Dedifferentiated amniotic fluid mesenchymal stem cell (primary cell): ENCODE results near the gene BBS2.

Experiments used
- DNase-seq: peaks from one replicate; pipeline ENCODE4 v3.0.0-alpha.2; 2016; ENCODE audit errors: extremely low spot score

Gene BBS2, protein sequence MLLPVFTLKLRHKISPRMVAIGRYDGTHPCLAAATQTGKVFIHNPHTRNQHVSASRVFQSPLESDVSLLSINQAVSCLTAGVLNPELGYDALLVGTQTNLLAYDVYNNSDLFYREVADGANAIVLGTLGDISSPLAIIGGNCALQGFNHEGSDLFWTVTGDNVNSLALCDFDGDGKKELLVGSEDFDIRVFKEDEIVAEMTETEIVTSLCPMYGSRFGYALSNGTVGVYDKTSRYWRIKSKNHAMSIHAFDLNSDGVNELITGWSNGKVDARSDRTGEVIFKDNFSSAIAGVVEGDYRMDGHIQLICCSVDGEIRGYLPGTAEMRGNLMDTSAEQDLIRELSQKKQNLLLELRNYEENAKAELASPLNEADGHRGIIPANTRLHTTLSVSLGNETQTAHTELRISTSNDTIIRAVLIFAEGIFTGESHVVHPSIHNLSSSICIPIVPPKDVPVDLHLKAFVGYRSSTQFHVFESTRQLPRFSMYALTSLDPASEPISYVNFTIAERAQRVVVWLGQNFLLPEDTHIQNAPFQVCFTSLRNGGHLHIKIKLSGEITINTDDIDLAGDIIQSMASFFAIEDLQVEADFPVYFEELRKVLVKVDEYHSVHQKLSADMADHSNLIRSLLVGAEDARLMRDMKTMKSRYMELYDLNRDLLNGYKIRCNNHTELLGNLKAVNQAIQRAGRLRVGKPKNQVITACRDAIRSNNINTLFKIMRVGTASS

DNA sequence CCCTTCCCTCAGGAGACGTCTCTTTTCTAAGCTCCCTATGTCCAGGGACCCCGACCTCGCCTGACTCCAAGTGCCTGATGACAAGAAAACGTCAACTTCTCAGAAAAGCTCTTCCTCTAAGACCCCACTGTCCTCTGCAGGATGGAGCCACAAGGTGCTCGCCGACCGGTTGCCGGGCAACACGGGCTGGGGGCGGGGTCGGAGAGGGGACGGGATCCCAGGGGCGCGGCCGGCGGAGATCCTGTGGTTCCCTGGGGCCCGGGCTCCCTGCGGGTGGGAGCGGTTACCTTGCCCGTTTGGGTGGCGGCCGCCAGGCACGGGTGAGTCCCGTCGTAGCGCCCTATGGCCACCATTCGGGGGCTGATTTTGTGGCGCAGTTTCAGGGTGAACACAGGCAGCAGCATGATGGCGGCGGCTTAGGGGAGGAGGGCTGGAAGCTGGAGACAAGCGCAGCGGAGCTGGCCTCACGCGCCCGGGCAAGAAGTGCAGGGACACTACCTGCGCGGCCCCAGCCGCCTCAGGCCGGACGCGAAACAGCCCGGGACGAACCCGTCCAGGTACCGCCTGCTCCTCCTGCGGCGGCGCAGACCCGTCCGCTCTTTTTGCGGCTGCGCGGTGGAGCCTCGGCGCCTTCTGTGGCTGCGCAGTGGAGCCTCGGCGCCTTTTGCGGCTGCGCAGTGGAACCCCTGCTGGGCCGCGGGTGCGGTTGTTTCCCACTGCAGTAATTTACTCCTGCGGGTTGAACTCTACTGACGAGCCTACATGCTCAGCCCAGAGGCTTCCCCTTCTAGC, at the start of gene BBS2:
Gene BBS2, minus strand, starts transcription at position 566 of the 792 bp plus-strand sequence. Its CDS starts 162 bp downstream, at position 404.
- peak; percentile 74 for DNase-seq

DNA sequence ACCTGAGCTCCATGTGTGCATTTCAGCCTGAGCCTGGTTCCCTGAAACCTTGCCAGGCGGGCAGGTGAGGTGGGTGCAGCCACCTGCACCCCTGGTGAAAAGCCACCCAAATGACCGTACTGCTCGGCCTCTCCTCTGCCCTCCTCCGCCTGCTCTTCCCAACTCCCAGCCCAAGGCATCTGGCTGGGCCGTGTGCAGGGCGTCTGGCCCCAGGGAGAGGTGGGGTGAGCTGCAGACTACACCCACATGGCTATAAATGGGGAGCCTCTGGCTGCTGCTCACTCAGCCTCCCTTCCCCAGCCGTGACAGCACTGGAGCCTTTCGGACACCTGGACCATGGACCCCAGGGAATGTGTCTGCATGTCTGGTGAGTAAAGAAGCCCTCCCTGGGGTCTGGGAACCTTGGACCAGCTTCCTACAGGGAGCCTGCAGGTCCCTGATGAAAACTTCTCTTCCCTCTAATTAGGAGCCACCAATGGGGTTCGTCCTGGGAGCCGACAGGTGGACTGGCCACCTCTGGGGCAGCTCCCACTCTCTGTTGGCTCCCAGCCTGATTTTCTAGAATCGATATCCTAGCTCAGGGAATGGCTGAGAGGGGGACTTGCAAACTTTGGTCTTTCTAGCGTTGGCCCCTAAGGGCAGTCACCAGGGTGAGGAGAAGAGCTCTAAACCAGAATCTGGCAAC, 45.1 kb upstream of the BBS2 start, which contains the start of gene MT4:
Gene MT4, plus strand, starts transcription at position 281 of the 685 bp plus-strand sequence. Its CDS starts 56 bp downstream, at position 337.
- DNase-seq: no peak

DNA sequence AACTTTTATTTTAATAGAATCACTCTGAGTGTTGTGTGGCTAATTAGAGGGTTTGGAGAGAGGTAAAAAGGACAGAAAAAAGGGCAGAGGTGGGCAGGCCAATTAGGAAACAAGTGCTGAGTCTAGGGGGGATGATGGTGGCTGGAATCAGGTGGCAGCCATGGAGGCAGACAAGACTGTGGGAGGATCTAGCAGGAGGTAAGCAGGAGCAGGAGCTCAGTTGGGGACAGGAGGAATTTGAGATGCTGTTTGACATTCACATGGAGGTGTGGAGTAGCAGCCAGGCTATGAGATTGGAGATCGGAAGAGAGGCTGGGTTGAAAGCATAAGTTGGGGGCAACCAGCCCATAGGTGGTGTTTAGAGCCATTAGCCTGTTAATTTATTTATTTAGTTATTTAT, 41.3 kb upstream of the BBS2 start:
- DNase-seq: no peak

DNA sequence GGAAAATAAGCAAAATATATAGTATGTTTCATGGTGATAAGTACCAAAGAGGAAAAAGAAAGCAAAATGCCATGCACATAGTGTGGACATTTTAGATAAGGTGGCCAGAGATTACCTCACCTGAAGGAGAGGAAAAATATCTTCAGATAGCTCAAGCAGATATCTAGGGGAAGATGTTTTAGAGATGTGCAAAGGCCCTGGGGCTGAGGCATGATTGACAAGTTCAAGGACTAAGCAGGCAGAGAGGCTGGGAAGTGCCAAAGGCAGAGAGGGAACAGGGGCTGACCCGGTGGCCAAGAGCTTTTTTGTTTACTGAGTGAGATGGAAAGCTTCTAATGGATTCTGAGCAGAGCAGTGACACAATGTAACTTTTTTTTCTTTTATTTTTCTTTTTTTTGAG, 40.6 kb upstream of the BBS2 start:
- no peak for DNase-seq

DNA sequence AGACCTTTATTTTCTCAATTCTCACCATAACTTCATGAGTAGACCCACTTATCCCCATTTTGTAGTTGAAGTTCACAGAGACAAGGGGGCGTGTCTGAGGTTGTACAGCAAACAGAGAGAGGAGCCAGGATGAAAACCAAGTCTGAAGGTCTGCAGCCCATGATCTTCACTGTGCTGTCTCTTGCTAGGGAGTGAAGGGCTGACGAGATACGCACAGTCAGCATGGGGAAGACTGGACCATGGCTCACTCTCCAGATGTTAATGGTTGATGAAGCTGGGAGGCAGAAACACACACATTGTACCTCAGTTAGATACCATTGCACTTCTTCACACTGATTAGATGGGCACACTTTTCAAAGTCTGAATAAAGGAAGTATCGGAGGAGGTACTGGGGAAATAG, 39.3 kb upstream of the BBS2 start:
- DNase-seq: no peak

DNA sequence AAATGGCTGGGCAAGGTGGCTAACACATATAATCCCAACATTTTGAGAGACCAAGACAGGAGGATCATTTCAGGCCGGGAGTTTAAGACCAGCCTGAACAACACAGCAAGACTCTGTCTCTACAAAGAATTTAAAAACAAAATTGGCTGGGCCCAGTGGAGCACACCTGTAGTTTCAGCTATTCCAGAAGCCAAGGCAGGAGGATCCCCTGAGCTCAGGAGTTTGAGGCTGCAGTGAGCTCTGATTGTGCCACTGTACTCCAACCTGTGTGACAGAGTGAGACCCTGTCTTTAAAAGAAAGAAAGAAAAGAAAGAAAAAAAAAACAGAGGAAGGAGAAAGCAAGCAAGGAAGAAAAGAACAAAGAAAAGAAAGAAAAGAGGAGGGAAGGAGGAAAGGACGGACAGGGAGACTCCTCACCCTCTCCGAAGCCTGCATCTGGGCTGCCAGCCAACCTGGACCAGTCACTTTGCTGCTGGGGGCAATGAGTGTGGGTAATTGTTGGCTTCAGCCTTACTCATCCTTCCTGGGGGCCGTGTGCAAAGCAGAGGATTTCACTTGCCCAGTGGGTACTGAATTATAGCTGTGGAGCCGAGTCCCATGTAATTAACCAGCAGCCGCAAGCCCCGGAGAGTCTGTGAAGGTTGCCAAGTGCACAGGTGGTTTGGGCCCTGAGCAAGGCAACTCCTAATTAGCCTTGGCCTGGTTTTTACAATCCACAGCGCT, 38.4 kb upstream of the BBS2 start:
- no peak for DNase-seq

DNA sequence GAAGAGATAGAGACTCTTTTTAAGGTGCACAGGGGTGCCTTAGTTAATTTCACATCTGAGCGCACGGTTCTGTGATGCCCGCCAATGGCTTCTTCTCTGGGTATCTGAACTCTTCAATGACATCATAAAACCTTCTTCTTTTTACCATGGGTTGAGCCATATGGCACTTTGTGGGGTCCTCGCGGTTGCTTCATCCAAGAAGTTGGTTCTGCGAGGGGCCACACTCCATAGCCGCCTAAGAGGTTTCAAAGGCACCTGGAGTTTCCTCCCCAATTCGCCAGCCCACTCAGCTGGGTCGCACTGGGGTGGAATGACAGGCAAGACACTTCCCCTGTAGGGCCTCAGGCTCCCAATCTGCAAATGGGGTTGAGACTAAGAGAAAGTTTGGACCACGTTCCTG, 34.6 kb upstream of the BBS2 start:
- DNase-seq: no peak

DNA sequence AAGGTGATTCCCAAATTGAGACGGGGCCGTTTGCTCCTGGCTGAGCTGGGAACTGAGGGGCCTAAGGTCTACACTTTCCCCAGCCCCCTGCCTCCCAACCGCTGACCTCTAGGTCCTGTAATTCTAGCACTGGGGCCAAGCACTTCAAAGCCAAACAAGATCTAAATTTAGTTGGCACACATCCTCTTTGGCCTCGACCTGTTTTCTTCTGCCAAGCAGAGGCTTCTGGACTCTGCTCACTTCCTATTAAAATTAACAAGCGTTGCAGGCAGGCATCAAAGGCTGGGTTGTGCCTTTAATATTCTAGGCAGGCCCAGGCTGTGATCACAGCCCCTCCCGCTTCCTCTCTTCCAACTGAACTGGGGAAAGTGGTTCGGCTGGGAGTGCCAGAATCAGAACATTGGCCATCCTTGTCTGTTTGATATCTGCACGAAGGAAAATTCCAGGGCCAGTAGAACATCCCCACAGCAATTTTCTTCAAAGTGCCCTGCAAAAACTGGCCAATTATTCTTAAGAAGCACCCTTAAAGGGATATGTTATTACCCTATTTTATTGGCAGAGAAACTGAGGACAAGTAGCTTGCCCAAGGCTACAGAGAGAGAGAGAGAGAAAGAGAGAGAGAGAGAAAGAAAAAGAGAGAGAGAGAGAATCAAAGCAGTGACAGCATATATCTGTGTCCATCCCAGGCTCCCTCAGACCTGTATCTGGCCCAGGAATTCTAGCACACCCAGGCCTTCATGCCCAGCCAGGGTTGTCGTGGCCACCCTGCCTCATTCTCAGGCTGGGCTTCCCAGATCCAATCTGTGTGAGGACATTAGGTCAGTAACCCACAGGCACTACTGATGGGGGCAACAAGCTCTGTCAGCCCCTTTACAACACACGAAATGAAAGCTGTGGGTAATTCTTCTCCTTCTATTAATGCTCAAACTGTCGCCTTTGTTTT, 32.2 kb upstream of the BBS2 start:
- DNase-seq: no peak

DNA sequence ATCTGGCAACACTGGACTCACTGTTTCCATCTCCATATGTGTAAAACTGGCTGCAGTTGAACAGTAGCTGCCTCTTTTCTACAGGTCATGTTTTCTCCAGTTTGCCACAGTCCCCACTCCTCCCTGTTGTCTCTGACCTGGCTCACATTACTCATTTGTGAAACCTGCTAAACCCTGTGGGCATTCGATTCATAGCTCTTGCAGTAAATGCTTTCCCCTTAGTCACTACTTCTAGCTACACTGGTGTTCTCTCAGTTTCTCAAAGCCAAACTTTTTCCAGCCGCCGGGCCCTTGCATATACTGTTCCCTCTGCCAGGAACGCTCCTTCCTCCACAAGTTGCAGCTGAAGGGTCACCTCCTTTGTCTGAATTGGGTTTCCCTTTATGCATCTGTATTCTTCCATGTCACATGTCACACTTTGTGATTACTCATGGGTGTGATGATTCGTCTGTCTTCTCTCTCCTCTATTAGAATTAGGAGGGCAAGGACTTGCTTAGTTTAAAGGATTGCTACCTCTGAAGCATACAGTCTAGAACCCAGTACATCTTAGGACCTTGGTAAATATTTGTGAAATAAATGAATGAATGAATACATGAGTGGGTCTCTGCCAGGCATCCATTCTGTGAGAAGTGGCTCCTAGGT, 30.0 kb upstream of the BBS2 start:
- no peak for DNase-seq

DNA sequence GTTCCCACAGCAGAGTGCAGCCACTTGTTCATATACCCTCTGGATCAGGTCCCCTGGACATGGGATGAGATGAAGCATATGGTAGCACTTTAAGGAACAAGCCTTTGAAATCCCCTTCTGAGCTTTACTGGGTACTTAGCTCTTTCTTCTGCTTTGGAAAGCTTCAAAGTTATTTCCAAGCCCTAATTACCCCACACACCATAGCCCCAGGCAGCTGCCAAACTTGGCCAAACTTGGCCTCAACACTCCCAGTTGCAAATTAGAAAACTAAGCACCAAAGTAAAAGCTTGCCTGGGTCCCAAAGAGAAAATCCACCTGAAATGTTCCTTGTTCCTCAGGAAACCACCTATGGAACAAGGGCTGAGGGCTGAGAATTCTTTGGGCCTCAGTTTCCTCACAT, 29.3 kb upstream of the BBS2 start:
- no peak for DNase-seq

DNA sequence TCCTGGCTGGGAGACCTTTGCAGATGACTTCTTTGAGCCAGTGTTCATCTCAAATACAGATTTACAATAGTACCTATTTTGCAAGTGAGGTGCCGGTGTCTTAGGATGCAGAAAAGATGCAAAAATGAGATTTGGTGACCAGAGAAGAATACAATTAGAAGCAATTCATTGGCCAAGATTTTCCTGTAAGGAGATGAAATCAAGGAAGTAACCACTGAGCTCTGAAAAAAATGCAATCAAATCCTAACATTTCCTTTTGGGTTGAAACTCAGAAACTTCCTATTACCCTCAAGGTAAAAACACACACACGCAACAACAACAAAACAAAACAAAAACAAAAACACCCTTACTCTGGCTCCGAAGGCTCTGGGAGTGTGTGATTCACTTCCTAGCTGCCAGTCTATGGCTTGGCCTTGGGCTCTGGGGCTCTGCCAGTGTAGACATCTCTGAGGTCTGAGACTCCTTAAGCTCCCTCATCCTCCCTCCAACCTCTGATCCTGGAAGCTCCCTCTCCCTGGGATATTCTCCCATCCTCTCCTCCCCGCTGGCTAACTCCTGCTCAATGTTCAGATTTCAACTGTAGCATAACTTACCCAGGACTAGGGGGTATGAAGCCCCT, 28.2 kb upstream of the BBS2 start:
- DNase-seq: no peak

DNA sequence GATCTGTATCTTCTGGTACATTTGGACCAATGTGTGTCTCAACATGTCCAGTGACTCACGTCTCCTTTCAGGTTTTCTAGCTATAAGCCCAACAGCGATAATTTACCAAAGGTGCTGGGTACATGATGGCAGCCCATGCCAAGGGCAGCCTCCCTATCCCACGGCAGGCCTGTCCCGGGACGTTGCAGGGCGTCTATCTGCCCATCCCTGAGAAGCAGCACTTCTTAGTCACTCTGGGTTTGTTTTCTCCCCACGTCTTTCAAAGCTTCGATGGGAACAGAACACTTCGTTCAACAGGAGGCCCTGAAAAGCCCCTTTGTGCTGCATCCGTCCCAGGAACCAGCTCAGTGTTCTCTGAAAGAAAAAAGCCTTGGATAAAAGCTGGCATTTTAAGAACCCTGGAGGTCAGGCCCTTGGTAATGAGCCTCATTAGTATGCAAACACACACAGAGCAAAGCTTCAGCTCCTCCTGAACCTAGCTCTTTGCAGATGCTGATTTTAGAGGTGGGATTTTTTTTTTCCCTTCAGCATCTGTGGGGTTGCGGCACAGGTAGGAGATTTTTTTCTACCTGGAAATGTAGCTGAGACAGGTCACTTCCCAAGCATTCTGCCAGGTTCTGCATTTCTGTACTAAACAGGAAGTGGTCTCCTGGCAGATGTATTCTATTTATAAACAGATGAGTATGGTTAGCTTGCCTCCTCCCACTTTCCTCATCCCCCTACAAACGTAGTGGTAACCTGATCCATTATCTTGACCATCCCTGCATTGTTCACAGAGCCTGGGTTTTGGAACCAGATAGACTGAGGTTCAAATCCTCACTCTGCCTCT, 27.5 kb upstream of the BBS2 start:
- DNase-seq: no peak

DNA sequence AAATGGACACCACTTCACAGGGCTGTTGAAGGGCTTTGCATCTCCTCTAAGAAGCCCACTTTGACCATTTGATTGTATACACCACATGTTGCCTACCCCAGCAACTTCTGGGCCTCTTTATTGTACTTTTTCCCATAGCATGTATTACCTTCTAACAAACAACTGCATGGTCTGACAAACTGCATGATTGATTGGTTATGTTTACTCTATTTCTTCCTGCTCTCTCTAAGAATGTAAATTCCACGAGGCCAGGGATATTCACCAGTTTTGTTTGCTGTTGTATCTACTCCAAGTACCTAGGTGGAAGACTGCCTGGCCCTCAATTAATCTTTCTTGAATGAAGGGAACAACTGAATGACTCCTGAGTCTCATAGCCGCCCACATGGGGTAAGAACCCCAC, 22.2 kb upstream of the BBS2 start:
- no peak for DNase-seq

DNA sequence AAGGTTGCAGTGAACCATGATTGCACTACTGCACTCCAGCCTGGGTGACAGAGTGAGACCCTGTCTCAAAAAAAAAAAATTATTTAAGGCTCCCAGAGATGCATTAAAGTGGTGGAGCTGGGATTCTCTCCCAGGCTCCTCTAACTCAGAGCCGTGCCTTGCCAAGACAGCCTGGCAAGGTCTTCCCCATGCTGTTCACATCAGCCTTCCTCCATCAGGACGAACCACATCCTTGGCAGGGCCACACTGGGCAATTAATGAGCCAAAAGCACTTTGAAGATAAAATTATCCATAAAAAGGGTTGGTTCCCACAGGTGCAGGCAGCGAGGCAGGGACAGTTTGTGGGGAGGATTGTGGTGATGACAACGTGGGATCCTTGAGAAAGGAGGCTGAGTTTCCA, 19.8 kb upstream of the BBS2 start:
- no peak for DNase-seq

DNA sequence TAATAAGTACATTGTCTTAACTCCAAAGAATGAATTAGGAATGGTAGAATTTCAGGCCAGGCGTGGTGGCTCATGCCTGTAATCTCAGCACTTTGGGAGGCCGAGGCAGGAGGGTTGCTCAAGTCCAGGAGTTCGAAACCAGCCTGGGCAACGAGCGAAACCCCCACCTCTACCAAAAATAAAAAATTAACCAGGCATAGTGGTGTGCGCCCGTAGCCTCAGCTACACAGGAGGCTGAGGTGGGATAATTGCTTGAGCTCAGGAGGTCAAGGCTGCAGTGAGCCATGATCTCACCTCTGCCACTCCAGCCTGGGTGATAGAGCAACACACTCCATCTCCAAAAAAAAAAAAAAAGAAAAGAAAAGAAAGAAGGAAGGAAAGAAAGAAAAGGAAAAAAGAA, 18.5 kb upstream of the BBS2 start:
- DNase-seq: no peak

DNA sequence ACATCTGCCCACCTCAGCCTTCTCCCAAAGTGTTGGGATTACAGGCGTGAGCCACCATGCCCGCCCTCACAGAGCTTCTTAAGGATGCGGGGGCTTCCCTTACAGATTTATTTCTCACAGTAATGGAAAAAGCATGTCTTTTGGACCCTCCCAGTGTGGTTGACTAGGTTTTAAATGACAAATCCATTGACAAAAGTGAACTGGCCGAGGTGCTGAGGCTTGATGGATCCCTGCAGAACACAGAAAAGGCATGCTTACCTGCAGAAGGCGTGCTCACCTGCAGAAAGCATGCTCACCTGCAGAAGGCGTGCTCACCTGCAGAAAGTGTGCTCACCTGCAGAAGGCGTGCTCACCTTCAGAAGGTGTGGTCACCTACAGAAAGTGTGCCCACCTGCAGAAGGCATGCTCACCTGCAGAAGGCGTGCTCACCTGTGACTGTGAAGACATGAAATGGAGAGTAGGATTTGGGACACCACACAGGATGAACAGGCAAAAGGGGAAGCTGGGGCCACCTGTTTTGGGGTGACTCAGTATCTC, 15.1 kb upstream of the BBS2 start:
- DNase-seq: no peak

DNA sequence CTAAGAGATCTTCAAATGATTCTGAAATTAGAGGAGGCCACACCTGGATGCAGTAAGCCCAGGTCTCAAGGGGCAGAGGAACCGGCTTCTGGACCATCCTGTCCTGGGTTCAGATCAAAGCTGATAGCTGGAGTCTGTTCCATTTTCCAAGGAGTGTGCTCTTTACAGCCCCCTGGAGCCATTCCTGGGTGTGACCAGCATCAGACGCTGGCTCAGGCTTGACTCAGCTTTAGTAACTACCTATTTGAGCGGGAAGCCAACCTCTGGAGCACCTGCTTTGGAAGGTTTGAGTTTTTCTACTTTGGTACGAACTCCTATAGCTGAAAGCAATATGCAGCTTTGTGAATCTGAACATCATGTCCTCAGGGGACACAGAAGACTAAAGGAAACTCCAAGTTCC, 12.9 kb upstream of the BBS2 start:
- no peak for DNase-seq

DNA sequence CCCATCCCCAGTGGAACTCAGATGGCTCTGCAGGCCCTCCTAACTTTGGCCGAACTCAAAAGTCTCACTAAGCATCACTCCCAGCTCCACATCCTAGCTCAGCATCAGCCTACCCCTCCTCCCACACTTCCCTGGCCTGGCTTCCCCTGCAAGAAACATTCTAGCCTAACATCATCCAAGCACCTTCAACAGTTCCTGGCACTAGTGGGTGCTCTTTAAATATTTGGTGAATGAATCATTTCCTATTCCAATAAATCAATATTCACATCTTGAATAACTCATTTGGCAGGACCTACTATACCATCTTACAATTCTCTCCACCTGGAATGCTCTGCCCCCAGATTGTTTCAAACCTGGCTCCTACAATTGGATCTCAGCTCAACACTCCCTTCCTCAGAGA, 11.0 kb upstream of the BBS2 start:
- DNase-seq: no peak
